ENCODE results near the gene CFHR5.
"Not testable (repeated sequence)": the region's sequence is repeated elsewhere in the genome, so short reads cannot be mapped to it uniquely, and the experiment has no call there.

The CFHR5 gene

DNA sequence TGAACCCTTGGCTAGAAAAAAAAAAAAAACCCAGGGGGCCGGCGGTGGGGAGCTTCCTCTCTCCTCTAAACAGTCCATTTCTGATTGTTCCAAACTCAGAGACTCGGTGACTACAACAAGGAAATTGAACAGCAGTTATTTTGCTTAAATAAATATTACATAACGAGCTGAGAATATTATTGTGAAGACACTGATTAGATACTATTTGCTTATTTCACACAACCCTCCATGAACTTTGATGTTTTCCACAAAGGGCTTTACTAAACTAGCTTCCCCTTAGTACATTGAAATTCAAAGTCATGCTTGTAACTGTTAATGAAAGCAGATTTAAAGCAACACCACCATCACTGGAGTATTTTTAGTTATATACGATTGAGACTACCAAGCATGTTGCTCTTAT, at the start of gene CFHR5:
Gene CFHR5 (plus strand): TSS at position 279 of the 400 bp plus-strand sequence. CDS start 109 bp downstream, at position 388.
- no peak within 1 kb of the TSS for H3K4me3 ChIP-seq (ENCODE audit: low read depth, low read length)

DNA sequence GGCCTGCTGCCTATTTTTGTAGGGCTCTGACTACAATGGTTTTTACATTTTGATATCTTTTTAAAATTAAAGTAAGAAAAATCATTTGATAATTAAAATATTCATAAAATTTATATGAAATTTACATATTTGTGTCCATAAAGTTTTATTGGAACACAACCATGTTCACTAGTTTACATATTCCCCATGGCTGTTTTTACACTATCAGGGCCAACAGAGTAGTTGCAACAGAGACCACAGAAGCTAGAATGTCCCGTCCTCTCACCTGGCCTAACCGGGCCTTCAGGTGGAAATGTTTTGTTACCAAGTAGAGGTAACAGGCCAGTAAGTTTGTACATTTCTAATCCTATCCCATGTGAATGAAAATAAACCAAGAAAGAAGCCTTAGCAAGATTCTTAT, 44.5 kb upstream of the CFHR5 start:
- H3K4me3 ChIP-seq (ENCODE audit: low read depth, low read length), result not testable (repeated sequence)

DNA sequence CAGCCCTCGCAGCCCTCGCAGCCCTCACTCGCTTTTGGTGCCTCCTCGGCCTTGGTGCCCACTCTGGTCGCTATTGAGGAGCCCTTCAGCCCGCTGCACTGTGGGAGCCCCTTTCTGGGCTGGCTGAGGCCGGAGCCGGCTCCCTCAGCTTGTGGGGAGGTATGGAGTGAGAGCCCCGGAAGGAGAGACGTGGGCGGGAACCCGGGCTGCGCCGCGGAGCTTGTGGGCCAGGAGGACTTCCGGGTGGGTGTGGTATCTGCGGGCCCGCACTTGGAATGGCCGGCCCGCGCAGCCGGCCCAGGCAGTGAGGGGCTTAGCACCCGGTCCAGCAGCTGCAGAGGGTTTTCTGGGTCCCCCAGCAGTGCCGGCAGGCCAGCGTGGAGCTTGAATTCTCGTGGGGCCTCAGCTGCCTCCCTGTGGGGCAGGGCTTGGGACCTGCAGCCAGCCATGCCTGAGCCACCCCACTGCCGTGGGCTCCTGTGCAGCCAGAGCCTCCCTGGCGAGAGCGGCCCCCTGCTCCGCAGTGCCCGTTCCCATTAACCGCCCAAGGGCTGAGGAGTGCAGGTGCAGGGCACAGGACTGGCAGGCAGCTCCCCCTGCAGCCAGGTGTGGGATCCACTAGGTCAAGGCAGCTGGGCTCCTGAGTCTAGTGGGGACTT, 43.7 kb upstream of the CFHR5 start:
- no peak overlapping the region for H3K4me3 ChIP-seq (ENCODE audit: low read depth, low read length)

DNA sequence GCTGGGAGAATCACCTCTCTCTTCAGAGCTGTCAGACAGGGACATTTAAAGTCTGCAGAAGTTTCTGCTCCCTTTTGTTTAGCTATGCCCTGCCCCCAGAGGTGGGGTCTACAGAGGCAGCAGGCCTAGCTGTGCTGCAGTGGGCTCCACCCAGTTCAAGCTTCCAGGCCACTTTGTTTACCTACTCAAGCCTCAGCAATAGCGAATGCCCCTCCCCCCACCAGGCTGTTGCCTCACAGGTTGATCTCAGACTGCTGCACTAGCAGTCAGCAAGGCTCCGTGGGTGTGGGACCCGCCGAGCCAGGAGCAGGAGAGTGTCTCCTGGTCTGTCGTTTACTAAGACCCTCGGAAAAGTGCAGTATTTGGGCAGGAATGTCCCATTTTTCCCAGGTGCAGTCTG, 35.9 kb upstream of the CFHR5 start:
- H3K4me3 ChIP-seq (ENCODE audit: low read depth, low read length), result not testable (repeated sequence)

DNA sequence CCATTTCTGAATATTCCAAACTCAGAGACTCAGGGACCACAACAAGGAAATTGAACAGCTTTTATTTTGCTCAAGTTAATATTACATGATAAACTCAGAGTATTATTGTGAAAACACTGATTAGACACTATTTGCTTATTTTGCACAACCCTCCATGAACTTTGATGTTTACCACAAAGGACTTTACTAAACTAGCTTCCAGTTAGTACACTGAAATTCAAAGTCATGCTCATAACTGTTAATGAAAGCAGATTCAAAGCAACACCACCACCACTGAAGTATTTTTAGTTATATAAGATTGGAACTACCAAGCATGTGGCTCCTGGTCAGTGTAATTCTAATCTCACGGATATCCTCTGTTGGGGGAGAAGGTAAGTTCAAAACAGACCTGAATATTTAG, 33.8 kb upstream of the CFHR5 start, which contains the start of gene CFHR2:
Gene CFHR2 (plus strand): TSS at position 171 of the 400 bp plus-strand sequence. CDS start 143 bp downstream, at position 314.
- H3K4me3 ChIP-seq (ENCODE audit: low read depth, low read length), result not testable (repeated sequence)

DNA sequence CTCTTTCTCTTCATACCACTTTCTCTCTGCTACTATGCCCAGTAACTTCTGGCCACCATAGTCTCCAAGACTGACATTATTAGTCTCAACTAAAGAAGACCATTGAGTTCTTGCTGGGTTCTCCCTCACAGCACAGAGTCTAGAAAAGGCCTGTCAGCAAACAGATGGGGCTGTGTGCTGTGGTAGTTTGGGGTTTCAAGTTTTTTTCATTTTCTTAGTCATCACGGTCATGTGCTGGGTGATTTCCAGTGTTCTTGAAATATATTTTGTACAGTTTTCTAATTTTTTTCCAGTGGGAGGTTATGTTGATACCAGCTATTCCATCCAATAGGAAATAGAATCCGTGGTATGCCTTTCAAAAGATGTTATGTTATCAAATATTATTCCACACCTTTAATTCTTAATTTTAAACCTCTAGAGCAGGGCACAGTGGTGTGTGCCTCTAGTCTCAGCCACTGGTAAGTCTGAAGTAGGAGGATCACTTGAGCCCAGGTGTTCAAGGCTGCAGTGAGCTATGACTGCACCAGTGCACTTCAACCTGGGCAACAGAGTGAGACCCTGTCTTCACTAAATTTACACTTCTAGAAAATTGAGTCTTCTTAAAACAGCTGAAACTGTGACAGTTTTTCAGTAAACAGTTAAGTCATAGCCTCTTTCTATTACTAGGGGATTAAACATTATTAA, 25.5 kb upstream of the CFHR5 start:
- H3K4me3 ChIP-seq (ENCODE audit: low read depth, low read length), result no peak overlapping the region

DNA sequence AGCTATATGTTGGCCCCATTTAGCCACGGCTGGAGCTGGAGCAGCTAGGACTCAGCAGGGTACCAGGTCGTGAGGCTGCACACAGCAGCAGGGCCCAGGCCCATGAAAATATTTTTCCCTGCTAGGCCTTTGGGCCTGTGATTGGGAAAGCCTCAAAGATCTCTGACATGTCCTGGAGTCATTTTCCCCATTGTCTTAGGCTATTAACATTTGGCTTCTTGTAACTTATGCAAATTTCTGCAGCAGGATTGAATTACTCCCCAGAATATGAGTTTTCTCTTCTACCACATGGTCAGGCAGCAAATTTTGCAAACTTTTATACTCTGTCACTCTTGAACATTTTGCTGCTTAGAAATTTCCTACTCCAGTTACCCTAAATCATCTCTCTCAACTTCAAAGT, 22.6 kb upstream of the CFHR5 start:
- no peak overlapping the region for H3K4me3 ChIP-seq (ENCODE audit: low read depth, low read length)

DNA sequence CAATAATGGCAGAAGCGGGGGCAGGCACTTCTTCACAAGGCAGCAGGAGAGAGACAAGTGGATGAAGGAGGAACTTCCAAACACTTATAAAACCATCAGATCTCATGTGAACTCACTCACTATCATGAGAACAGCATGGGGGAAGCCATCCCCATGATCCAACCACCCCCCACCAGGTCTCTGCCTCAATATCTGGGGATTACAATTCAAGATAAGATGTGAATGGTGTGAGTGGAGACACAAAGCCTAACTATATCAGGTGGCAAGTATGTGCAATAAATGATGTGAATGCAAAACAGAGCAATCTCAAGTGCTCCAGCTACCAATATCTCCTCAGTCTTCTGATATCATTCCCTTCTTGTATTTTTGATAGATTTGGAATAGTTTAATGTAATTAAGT, 21.4 kb upstream of the CFHR5 start:
- no peak overlapping the region for H3K4me3 ChIP-seq (ENCODE audit: low read depth, low read length)

DNA sequence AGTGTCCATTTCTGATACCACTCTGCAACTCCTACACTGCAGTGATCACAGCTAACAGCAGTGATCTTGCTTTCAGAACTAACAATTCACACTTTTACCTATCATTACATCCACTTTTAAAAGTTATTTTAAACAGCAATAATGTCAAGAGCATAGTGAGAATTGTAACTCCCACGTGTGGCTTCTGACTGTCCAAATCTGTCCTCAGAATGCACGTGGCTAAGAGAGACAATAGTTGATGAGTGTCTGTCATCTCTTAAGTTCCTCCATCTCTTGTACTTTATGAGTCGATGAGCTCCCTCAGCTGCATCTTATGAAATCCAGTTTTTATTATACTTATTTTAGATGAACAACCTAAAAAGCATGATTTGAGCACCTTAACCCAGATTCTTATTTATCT, 16.5 kb upstream of the CFHR5 start:
- no peak overlapping the region for H3K4me3 ChIP-seq (ENCODE audit: low read depth, low read length)

DNA sequence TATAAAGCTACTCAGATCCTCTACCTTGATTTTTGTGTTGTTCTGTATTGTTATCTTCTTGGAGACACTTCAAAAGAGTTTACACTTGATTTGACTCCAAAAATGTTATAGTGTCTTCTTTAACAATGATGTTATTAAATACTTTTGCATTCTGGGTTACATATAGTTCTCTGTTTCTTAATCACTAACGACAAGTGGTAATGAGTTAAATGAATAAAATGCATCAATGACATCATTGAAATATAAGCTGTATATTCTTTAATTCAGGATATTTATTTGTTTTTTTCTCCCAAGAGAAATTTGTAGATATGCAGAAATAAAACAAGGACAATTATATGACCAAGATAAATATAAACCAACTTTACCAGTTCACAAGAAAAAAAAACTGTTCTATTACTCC, 7.2 kb upstream of the CFHR5 start:
- no peak overlapping the region for H3K4me3 ChIP-seq (ENCODE audit: low read depth, low read length)

DNA sequence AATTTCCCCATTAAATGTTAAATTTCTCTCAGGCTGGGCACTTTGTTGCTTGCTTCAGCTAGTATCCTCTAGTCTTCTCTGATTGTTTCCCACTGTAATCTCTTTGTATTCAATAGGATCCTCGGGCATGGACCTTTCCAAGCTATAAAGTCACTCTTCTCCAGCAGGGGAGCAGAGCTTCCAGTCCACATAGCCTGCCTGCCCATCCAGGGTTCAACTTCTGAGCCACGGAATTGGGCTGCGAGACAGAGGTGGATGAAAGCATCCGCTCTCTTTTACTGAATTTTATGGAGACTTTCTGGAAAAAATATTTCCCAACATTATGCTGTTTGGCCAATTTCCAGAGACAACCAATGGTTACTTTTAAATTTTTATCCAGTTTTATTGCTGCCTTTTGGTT, 1.1 kb upstream of the CFHR5 start:
- no peak overlapping the region for H3K4me3 ChIP-seq (ENCODE audit: low read depth, low read length)

DNA sequence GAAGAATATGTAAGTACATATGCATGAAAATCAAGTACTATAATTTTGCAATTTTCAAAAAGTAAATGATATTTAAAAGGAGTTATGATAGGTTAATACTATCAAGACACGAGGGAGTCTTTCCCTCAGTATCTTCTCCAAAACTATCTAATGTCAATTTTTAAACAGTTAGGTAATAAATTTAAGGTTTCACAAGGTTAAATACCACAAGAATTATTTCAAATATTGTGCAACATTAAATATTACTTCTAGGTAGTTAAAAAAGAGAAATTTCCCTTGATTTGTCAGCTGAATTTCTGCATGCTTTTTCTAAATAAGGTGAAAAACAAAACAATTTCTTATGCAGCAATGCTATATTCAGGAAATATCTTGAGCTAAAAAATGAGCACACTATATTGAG, 3.5 kb downstream of the CFHR5 start:
- no peak overlapping the region for H3K4me3 ChIP-seq (ENCODE audit: low read depth, low read length)

DNA sequence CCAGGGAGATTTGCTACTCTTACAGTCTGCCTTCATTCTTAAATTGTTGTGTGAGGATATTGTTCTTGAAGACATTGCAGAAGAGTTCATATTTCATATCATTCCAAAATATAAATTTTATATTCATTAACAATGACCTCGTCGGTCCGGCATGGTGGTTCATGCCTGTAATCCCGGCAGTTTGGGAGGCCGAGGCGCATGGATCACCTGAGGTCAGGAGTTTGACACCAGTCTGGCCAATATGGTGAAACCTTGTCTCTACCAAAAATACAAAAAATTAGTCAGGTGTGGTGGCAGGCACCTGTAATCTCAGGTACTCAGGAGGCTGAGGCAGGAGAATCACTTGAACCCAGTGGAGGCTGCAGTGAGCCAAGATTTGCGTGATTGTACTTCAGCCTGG, 4.9 kb downstream of the CFHR5 start:
- not testable (repeated sequence) for H3K4me3 ChIP-seq (ENCODE audit: low read depth, low read length)

DNA sequence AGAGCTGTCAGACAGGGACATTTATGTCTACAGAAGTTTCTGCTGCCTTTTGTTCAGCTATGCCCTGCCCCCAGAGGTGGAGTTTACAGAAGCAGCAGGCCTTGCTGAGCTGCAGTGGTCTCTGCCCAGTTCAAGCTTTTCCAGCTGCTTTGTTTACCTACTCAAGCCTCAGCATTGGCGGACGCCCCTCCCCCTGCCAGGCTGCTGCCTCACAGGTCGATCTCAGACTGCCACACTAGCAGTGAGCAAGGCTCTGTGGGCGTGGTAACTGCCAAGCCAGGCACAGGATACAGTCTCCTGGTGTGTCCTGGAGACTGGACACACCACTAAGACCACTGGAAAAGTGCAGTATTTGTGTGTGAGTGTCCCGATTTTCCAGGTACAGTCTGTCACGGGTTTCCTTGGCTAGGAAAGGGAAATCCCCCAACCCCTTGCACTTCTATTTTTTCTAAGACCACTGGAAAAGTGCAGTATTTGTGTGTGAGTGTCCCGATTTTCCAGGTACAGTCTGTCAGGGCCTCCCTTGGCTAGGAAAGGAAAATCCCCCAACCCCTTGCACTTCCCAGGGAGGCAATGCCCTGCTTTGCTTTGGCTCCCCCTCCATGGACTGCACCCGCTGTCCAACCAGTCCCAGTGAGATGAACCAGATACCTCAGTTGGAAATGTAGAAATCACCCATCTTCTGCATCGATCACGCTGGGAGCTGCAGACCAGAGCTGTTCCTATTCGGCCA, 14.7 kb downstream of the CFHR5 start:
- H3K4me3 ChIP-seq (ENCODE audit: low read depth, low read length), result not testable (repeated sequence)

DNA sequence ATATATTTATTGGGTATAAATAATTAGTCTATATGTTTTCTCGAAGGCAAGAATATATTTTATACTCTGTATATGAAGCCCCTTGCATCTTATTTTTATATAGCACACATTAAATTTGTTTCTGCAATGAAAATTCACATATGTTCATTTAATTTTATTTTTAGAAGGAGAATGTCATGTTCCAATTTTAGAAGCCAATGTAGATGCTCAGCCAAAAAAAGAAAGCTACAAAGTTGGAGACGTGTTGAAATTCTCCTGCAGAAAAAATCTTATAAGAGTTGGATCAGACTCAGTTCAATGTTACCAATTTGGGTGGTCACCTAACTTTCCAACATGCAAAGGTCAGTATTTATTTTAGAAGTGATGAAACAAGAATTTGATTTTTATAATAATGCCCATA, 16.6 kb downstream of the CFHR5 start:
- no peak overlapping the region for H3K4me3 ChIP-seq (ENCODE audit: low read depth, low read length)

DNA sequence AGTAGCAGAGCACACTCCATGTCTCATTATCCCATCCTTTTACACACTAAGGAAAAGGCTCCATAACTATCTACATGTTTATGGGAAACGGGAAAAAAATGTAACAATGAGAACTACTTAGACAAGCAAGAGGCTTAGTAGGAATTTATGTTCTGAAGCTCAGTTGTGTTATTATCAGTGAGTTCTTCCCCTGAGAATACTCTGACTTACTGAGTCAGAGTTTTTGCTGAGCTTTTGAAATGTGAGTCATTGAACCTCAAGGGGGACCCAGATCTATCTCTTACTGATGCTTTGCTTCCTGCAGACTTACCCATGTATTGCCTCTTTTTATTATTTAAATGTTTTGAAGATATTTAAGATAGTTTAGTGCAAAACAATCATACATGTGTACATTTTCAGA, 20.1 kb downstream of the CFHR5 start:
- no peak overlapping the region for H3K4me3 ChIP-seq (ENCODE audit: low read depth, low read length)

DNA sequence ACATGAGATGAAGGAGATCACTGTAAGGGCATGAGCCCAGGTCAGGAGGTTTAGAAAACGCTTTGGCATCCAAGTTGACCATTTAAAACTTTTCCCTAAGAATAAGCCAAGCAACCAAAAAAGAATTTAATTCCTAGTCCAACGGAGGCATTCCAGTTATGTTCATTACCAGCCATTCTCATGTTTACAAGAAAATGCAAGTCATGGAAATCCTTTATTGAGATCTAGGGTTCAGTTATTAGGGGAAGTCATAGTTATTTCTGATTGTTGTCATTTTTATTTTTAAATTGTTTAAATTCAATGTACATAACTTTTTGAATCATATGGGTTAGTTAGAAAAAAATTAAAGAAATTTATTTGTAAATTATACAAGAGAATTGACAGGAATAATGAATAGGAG, 24.5 kb downstream of the CFHR5 start:
- no peak overlapping the region for H3K4me3 ChIP-seq (ENCODE audit: low read depth, low read length)

DNA sequence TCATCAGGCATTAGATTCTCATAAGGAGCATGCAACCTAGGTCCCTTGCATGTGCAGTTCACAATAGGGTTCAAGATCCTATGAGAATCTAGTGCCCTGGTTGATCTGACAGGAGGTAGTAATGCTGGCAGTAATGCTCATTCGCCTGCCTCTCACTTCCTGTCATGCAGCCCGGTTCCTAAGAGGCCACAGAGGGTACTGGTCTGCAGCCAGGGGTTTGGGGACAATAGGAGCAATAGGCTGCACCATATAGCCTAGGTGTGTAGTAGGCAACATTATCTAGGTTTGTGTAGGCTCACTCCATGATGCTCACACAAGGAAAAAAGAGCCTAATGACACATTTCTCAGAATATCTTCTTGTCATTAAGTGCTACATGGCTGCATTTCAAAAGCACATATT, 25.8 kb downstream of the CFHR5 start:
- no peak overlapping the region for H3K4me3 ChIP-seq (ENCODE audit: low read depth, low read length)

DNA sequence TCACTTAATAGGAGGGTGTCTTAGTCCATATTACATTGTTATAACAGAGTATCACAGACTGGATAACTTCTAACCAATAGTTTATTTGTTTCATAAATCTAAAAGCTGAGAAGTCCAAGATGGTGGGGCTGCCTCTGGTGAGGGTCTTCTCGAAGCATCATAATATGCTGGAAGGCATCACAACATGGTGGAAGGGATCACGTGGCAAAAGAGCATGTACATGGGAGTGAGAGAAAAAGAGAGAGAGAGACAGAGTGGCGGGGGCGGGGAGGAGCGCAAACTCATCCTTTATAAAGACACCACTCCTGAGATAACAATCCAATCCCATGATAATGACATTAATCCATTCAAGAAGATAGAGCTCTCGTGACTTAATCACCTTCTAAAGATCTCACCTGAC, 31.5 kb downstream of the CFHR5 start:
- no peak overlapping the region for H3K4me3 ChIP-seq (ENCODE audit: low read depth, low read length)

DNA sequence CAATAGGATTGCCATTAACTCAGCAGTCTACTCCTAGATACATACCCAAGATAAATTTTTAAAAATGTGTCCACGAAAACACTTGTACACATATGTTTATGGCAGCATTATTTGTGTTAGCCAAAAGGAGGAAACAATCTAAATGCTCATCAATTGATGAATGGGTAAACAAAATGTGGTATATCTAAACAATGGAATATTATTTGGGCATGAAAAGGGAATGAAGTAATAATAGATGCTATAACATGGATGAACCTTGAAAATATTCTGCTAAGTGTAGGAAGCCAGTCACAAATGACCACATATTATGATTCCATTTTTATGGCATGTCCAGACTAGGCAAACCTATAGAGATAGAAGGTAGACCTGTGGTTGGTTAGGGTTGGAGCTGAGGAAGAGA, 34.3 kb downstream of the CFHR5 start:
- H3K4me3 ChIP-seq (ENCODE audit: low read depth, low read length), result no peak overlapping the region

DNA sequence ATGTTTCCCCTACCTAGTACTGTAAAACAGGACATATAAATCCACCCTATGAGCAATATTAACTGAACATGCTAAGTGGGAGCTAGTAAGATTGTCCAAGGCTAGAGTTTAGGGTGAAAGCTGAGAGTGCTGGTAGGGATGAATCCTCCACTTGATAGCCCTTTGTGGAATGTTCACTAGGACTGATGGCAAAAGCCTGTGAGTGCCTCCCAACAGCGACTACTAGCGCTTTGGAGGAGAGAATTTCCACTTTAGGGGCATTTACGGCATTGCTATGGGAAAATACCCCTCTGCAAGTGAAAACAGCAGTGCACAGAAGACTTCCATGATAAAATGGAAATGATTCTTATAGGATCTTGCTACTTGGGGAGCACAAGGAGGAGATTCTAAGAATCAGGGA, 35.9 kb downstream of the CFHR5 start:
- no peak overlapping the region for H3K4me3 ChIP-seq (ENCODE audit: low read depth, low read length)

DNA sequence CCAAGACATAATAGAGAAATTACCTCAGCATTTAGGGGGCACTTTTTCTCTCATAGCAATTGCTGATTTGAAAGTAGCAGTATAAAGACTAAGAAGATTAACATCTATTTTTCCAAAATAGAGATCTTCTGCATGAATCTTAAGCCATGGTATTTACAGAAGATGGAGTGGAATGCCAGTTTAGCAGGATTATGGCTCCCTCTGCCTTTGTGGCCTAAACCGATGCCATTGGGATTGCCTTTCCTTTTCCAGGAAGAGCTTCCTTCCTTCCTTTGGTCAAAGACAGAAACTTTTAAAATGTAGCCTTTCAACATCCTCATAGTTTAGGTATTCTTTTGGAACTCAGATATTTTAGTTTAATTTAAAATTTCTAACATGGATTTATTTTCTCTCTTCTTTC, 39.4 kb downstream of the CFHR5 start:
- H3K4me3 ChIP-seq (ENCODE audit: low read depth, low read length), result no peak overlapping the region

Measured in iPS-11a (cell line).